Mesenchymal stem cell (in vitro differentiated cells and primary cell): ENCODE data around the gene SLCO1A2.
"Not testable (repeated sequence)": the region's sequence is repeated elsewhere in the genome, so short reads cannot be mapped to it uniquely, and the experiment has no call there.

ENCODE experiments used
- DNase-seq: peaks from one replicate; pipeline ENCODE4 v3.0.0-alpha.2; 2013
- H2AFZ ChIP-seq: one replicate; pipeline ENCODE4 v1.6.1; 2013; ENCODE audit warnings: low read depth, mild to moderate bottlenecking, control low read depth, inconsistent platforms, low read length, moderate library complexity
- H2AK5ac ChIP-seq: 2 replicates; pipeline ENCODE4 v1.6.1; 2013; ENCODE audit warnings: low read length, moderate library complexity, mild to moderate bottlenecking, inconsistent platforms; ENCODE audit not compliant: severe bottlenecking
- H2BK120ac ChIP-seq: one replicate; pipeline ENCODE4 v1.6.1; 2013; ENCODE audit warnings: low read depth, mild to moderate bottlenecking, inconsistent platforms, low read length, moderate library complexity
- H2BK12ac ChIP-seq, 2 experiments: one replicate each; pipeline ENCODE4 v1.6.1; 2013; ENCODE audit warnings: inconsistent platforms in 2 of 2, low read length in 2 of 2, mild to moderate bottlenecking in 2 of 2, moderate library complexity in 2 of 2, control low read depth in 1 of 2
- H2BK15ac ChIP-seq: one replicate; pipeline ENCODE4 v1.6.1; 2013; ENCODE audit warnings: mild to moderate bottlenecking, low read depth, inconsistent platforms; ENCODE audit not compliant: poor library complexity, severe bottlenecking
- H2BK5ac ChIP-seq: 2 replicates; pipeline ENCODE4 v1.6.1; 2013; ENCODE audit warnings: low read depth, mild to moderate bottlenecking, low read length, control low read depth, inconsistent platforms; ENCODE audit not compliant: poor library complexity, severe bottlenecking
- H3K14ac ChIP-seq, 2 experiments: one replicate each; pipeline ENCODE4 v1.6.1; 2013; ENCODE audit warnings: inconsistent platforms in 2 of 2, low read length in 2 of 2, control low read depth in 1 of 2, mild to moderate bottlenecking in 1 of 2, moderate library complexity in 1 of 2
- H3K18ac ChIP-seq, 2 experiments: one replicate each; pipeline ENCODE4 v1.6.1; 2013; ENCODE audit warnings: inconsistent platforms in 2 of 2, low read length in 2 of 2, control low read depth in 1 of 2, low read depth in 1 of 2, mild to moderate bottlenecking in 1 of 2
- H3K23ac ChIP-seq, 2 experiments: one replicate each; pipeline ENCODE4 v1.6.1; 2013; ENCODE audit warnings: inconsistent platforms in 2 of 2, low read length in 2 of 2, mild to moderate bottlenecking in 2 of 2, moderate library complexity in 2 of 2, control low read depth in 1 of 2
- H3K27ac ChIP-seq: 2 replicates; pipeline ENCODE4 v1.5.1; 2013; ENCODE audit warnings: mild to moderate bottlenecking, moderate library complexity, low read length, control low read depth, inconsistent platforms; ENCODE audit not compliant: poor library complexity, severe bottlenecking
- H3K27me3 ChIP-seq, 2 experiments: 2 replicates each; pipeline versions ENCODE4 v1.6.1 to v1.7.0; 2013; ENCODE audit warnings: low read length in 2 of 2, mild to moderate bottlenecking in 2 of 2, moderate library complexity in 2 of 2, control low read depth in 1 of 2, inconsistent platforms in 1 of 2; ENCODE audit not compliant: control insufficient read depth in 1 of 2, insufficient read depth in 1 of 2
- H3K36me3 ChIP-seq, 2 experiments: 2 replicates each; pipeline versions ENCODE4 v1.6.1 to v1.7.0; 2013; ENCODE audit warnings: low read length in 2 of 2, control low read depth in 1 of 2, inconsistent platforms in 1 of 2, low read depth in 1 of 2, mild to moderate bottlenecking in 1 of 2; ENCODE audit not compliant: insufficient read depth in 2 of 2, control insufficient read depth in 1 of 2
- H3K4ac ChIP-seq, 2 experiments: one replicate each; pipeline ENCODE4 v1.6.1; 2013; ENCODE audit warnings: inconsistent platforms in 2 of 2, low read length in 2 of 2, mild to moderate bottlenecking in 2 of 2, moderate library complexity in 2 of 2, control low read depth in 1 of 2, low read depth in 1 of 2
- H3K4me1 ChIP-seq: 2 replicates; pipeline ENCODE4 v1.6.1; 2013; ENCODE audit warnings: low read depth, low read length, control low read depth; ENCODE audit not compliant: control insufficient read depth, insufficient read depth
- H3K4me2 ChIP-seq: 2 replicates; pipeline ENCODE4 v1.6.1; 2013; ENCODE audit warnings: low read length, mild to moderate bottlenecking, inconsistent platforms; ENCODE audit not compliant: poor library complexity, severe bottlenecking
- H3K4me3 ChIP-seq, 2 experiments: 2 replicates each; pipeline versions ENCODE4 v1.5.1 to v1.7.0; 2013; ENCODE audit warnings: low read length in 2 of 2, mild to moderate bottlenecking in 2 of 2, control low read depth in 1 of 2, low read depth in 1 of 2; ENCODE audit not compliant: insufficient read depth in 1 of 2
- H3K79me1 ChIP-seq: replicated peaks from 2 replicates; pipeline ENCODE4 v1.6.1; 2013; ENCODE audit warnings: mild to moderate bottlenecking, control low read depth, low read length, inconsistent platforms; ENCODE audit not compliant: poor library complexity, severe bottlenecking
- H3K9ac ChIP-seq: 2 replicates; pipeline ENCODE4 v1.7.0; 2013; ENCODE audit warnings: mild to moderate bottlenecking, low read length, moderate library complexity
- H3K9me3 ChIP-seq: 2 replicates; pipeline ENCODE4 v1.7.0; 2013; ENCODE audit warnings: mild to moderate bottlenecking, low read length; ENCODE audit not compliant: control insufficient read depth
- H4K8ac ChIP-seq: one replicate; pipeline ENCODE4 v1.6.1; 2013; ENCODE audit warnings: inconsistent platforms, mild to moderate bottlenecking, low read length, moderate library complexity
- H4K91ac ChIP-seq: one replicate; pipeline ENCODE4 v1.6.1; 2013; ENCODE audit warnings: mild to moderate bottlenecking, low read length, inconsistent platforms
- WGBS: methylation state at CpG from one replicate; pipeline ENCODE4 v1.1.7; 2013; ENCODE audit warnings: mixed read lengths; 5-methylcytosine and 5-hydroxymethylcytosine counted together

Gene SLCO1A2

DNA sequence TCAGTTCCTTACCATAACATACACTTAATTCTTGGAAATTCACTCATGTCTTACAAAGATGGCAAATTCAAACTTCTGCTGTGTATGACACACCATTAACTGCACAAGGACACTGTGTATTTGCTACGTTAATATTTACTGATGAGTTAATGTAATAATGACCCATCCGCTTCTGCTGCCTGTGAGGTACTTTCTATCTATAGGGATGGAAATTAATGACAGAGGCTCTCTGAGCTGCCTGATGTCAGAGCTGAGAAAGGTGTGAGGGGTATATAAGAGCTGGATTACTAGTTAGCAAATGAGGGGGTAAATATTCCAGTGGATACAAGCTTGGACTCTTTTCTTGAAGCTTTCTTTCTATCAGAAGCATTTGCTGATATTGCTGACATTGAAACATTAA lies 37.9 kb upstream of the SLCO1A2 start, which contains the start of gene IAPP:
TSS of gene IAPP (plus strand) at position 301 of the 400 bp plus-strand sequence. CDS start 450 bp downstream, outside the sequence.
- Histone ChIP-seq H3K79me1 (no peaks in the 10 kb centered on the region), H2BK12ac (no peak within 1 kb of the TSS), H3K36me3 (no peaks in the 10 kb centered on the region), H3K9me3 (no peaks in the 10 kb centered on the region), H3K4me1 (no peaks in the 10 kb centered on the region), H3K4ac (no peak within 1 kb of the TSS), H2BK15ac (no peak within 1 kb of the TSS), H3K9ac (no peak within 1 kb of the TSS), H2AK5ac (no peak within 1 kb of the TSS), H3K4me3 (no peak within 1 kb of the TSS), H3K4me2 (no peak within 1 kb of the TSS), H3K23ac (no peak within 1 kb of the TSS), H3K18ac (no peak within 1 kb of the TSS), H3K27me3 (no peaks in the 10 kb centered on the region), H4K8ac (no peak within 1 kb of the TSS), H2BK5ac (no peak within 1 kb of the TSS), H3K14ac (no peak within 1 kb of the TSS), H2AFZ (no peak within 1 kb of the TSS), H2BK120ac (no peak within 1 kb of the TSS), H3K27ac (no peak within 1 kb of the TSS), H4K91ac (no peak within 1 kb of the TSS)
- no peak for DNase-seq
- 91% methylated on average over 2 of the region's 2 CpGs for WGBS

GRCh38 chr12:21370845-21371449 lies 36.2 kb upstream of the SLCO1A2 start:
- H3K4me1 ChIP-seq = no peaks in the 10 kb centered on the region
- no peak overlapping the region for H2BK120ac ChIP-seq
- no peak overlapping the region for H2BK12ac ChIP-seq
- H3K36me3 ChIP-seq = no peaks in the 10 kb centered on the region
- no peak overlapping the region for H3K9ac ChIP-seq
- no peak overlapping the region for H3K4ac ChIP-seq
- H3K14ac ChIP-seq = no peak overlapping the region
- no peak overlapping the region for H2BK15ac ChIP-seq
- H4K91ac ChIP-seq = no peak overlapping the region
- DNase-seq = no peak
- no peak overlapping the region for H4K8ac ChIP-seq
- H3K27ac ChIP-seq = no peak overlapping the region
- no peaks in the 10 kb centered on the region for H3K79me1 ChIP-seq
- H3K18ac ChIP-seq = no peak overlapping the region
- H3K23ac ChIP-seq = no peak overlapping the region
- WGBS = 86% methylated on average over 4 of the region's 7 CpGs
- H2BK5ac ChIP-seq = no peak overlapping the region
- no peak overlapping the region for H2AFZ ChIP-seq
- H3K9me3 ChIP-seq = no peaks in the 10 kb centered on the region
- no peak overlapping the region for H3K4me2 ChIP-seq
- no peak overlapping the region for H3K4me3 ChIP-seq
- no peaks in the 10 kb centered on the region for H3K27me3 ChIP-seq
- no peak overlapping the region for H2AK5ac ChIP-seq

- no peak for DNase-seq
- Histone ChIP-seq H3K4me2 (no peak overlapping the region), H4K91ac (no peak overlapping the region), H3K79me1 (no peaks in the 10 kb centered on the region), H3K27me3 (no peaks in the 10 kb centered on the region), H2AK5ac (no peak overlapping the region), H3K23ac (no peak overlapping the region), H3K18ac (no peak overlapping the region), H2BK120ac (no peak overlapping the region), H3K27ac (no peak overlapping the region), H4K8ac (no peak overlapping the region), H3K14ac (no peak overlapping the region), H3K9me3 (no peaks in the 10 kb centered on the region), H2BK5ac (no peak overlapping the region), H3K4me1 (no peaks in the 10 kb centered on the region), H2BK15ac (no peak overlapping the region), H3K4ac (no peak overlapping the region), H2BK12ac (no peak overlapping the region), H2AFZ (no peak overlapping the region), H3K4me3 (no peak overlapping the region), H3K36me3 (no peaks in the 10 kb centered on the region), H3K9ac (no peak overlapping the region)
- WGBS = 80% methylated on average over 2 of the region's 4 CpGs
These were observed 34.6 kb upstream of the SLCO1A2 start for GRCh38 chr12:21369141-21369980.

GRCh38 chr12:21360632-21361031 lies 25.9 kb upstream of the SLCO1A2 start:
- H2AK5ac ChIP-seq, H3K18ac ChIP-seq, H4K91ac ChIP-seq, H3K4me1 ChIP-seq, H3K14ac ChIP-seq, H3K36me3 ChIP-seq, H2BK120ac ChIP-seq, H3K4me2 ChIP-seq, H3K9me3 ChIP-seq, DNase-seq, H2AFZ ChIP-seq, H3K79me1 ChIP-seq, H2BK12ac ChIP-seq, H4K8ac ChIP-seq, H3K4me3 ChIP-seq, H3K23ac ChIP-seq, H2BK15ac ChIP-seq, H3K9ac ChIP-seq, H2BK5ac ChIP-seq, H3K27ac ChIP-seq, H3K27me3 ChIP-seq, H3K4ac ChIP-seq: not testable (repeated sequence)
- WGBS = 81% methylated on average over 10 of the region's 10 CpGs
